Activated CD4-positive, alpha-beta T cell treated with anti-CD3 and anti-CD28 coated beads, Interleukin-2, amount 50 U/mL, for 16 hours (primary cell): ENCODE data around the gene PKNOX2.

Source experiments
- DNase-seq: peaks from one replicate; pipeline ENCODE4 v3.0.0-alpha.2; 2020

The PKNOX2 gene

GRCh38 chr11:125164422-125165110 lies at the start of gene PKNOX2:
TSS of gene PKNOX2 (plus strand) at chr11:125164751. CDS start at chr11:125351306, 186,555 bp downstream.
- DNase-seq, result peak; percentile 52

DNA sequence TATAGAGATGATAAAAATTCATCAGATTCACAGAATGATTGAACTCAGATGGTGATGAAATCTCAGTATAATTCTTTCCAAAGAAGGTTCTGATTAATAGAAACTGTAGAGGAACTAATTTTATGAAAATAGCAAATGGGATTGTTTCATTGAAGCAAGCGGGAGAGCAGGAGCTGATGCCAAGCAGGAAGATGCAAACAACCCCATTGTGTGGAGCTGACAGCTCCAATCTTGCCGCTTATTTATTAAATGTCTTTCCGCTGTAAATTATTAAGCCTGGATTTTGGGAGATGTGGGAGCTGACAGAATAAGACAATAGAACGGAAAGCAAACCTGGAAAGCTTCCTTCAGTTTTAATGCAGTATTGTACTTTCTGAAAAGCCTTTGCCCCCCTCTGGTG lies 47.1 kb upstream of the PKNOX2 start:
- no peak for DNase-seq

DNA sequence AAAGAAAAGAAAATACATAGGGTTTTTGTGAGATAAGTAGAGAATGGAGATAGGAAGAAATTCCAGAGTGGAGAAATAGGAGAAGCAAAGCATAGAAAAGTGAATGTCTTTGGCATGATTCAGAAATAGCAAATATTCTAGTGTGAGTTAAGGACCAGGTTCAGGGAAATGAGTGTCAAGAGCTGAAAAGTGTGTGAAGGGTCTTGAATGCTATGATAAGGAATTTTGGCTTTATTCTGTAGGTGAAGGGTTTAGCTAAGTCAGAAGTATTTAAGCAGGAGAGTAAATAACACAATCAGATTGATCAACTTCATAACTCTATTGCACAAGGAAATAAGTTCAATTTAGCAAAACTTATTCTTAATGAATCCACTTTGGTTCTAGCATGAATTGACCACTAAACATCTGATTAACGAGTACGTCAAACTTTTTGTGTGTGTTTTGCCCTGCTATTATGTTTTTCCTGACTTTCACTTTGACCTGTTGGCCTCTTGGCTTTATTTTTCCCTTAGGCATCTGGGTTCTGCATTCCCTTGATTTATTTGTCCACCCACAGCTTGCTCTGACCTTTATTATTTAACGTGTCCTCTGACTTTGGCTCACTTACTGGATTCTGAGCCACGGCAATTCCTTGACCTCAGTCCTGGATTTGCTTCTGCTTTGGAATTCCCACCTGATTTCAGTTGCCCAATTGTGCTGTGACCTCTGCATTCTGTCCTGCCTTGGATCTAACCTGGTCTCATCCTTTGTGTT lies 41.2 kb upstream of the PKNOX2 start:
- no peak for DNase-seq

- peak; percentile 32 for DNase-seq
Observed at GRCh38 chr11:125123947-125124617, 40.5 kb upstream of the PKNOX2 start.

DNA sequence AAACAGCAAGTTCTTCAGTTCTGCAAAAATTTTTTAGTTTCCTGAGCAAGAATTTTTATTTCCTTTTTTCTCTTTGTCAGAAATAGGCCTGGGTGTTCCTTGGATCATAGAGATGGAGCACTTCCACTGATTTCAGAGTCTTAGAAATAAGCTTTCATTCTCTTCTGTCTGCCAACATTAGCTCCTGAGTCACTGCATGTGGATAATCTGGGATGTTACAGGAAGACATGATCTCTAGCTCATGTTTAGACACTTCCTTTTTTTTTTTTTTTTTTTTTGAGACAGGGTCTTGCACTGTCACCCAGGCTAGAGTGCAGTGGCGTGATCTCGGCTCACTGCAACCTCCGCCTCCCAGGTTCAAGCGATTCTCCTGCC lies 39.9 kb upstream of the PKNOX2 start:
- no peak for DNase-seq

DNA sequence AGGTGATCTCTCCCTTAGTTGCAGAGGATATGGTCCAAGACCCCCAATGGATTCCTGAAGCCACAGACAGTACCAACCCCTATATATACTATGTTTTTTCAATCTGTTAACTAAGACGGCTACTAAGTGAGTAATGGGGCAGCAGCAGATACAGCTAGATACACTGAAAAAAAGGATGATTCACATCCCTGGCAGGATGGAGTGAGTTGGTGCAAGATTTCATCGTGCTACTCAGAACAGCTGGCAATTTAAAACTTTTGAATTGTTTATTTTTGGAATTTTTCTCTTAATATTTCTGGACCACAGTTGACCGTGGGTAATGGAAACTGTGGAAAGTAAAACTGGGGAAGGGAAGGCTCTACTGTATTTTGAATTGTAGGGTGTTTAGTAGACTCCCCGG lies 36.1 kb upstream of the PKNOX2 start:
- DNase-seq, result no peak

DNA sequence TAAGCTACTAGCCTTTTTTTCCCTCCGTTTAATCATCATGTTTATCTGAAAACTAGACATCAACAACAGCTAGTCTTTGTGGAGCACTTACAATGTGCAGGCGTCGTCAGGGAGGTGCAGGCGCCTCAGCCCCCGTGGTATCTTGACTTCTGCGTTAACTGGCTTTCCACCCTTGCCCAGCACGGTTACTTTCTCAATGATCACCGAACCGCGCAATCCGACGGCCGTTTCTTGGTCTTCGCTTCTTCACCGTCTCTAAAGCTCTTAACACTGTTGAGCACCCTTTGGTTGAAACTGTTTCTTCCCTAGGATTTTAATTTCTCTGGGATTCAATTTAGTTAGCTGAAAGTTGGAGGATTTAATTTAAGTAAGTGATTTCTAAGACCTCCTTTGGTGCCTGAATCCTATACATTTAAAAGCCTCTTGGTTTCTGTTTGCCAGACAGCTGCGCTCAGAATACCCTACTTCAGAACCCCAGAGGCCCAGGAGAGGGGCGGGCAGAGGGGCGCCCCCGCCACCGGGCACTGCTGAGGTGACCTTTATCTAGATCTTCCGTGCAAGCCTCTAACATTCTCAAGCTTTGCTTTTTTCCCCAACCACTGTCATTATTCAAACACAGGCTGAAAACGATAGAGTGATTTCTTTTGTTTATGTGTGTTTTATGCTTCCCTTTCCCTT lies 35.1 kb upstream of the PKNOX2 start:
- DNase-seq, result no peak

DNA sequence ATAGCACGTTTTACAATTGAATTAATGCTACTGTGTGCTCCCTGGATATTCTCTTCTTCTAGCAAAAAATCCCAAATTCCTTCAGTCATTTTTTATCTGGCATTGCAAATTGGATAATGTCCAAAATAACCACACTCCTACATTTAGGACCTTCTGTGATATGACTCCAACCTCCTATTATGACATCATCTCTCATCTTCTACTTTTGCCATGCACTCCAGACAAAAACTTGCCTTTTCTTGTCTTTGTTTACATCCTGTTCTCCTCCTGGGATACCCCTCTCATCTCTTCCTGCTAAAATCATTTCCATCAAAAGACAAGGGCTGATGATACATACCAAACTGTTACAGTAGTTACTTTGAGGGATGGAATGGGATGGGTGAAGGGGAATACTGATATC lies 32.5 kb upstream of the PKNOX2 start:
- DNase-seq, result no peak

GRCh38 chr11:125132596-125132995 lies 32.0 kb upstream of the PKNOX2 start:
- DNase-seq, result no peak

DNA sequence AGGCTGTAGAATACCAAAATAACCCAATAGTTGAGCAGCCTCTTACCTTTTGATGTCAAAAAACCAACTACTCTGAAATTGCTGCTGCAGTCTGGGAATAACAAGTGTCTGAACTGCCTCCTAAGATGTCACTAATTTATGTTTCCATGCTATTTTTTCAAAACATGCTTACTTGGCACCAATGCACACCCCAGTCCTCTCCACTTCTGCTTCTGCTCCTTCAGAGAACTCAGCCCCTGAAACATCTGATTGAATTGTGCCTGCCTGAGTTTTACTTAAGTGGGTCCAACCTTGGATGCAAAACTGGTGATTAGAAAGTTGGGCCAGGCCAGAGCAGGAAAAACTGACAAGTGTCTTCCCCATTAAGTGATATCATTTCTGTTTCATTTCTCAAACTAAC lies 28.6 kb upstream of the PKNOX2 start:
- no peak for DNase-seq

GRCh38 chr11:125138966-125139365 lies 25.6 kb upstream of the PKNOX2 start:
- no peak for DNase-seq

DNA sequence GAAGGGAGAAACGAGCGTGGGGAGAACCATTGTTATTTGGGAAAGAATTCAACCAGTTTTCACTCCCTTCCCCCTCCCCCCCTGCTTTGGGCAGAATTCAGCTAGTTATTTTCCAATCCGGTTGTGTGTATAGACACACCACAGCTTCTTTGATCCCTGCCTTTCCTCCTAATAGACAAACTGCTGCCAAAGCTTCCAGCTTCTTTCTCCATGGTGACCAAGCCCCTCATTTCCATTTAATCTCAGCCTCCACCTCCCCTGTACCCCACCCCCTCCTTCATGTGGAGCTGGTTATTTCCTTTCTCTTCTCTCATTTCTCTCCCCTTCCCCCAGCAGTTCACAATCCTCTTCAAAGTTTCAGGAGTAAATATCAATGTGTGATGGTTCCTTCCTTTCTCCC lies 24.8 kb upstream of the PKNOX2 start:
- DNase-seq, result no peak

DNA sequence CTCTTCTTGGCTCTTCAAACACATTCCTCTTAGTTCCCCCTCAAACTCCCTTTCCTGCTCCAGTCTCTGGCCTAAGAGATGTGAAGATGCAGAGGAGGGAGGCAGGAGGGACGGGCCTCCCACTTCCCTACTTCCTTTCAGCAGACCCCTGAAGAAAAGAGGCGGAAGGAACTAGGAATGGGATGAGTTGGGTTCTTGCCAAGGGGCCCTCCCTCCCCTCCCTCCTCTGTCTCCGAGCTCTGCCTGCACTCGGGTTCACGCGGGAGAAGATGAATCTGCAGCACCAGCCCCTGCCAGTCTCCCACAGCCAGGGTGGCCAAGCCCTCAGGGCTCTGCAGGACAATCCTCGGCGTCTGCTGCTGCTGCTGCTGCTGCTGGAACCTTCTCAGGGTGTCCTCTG lies 24.3 kb upstream of the PKNOX2 start:
- no peak for DNase-seq

GRCh38 chr11:125141178-125141577 lies 23.4 kb upstream of the PKNOX2 start:
- no peak for DNase-seq

GRCh38 chr11:125141686-125142535 lies 22.6 kb upstream of the PKNOX2 start:
- DNase-seq, result peak; percentile 41

DNA sequence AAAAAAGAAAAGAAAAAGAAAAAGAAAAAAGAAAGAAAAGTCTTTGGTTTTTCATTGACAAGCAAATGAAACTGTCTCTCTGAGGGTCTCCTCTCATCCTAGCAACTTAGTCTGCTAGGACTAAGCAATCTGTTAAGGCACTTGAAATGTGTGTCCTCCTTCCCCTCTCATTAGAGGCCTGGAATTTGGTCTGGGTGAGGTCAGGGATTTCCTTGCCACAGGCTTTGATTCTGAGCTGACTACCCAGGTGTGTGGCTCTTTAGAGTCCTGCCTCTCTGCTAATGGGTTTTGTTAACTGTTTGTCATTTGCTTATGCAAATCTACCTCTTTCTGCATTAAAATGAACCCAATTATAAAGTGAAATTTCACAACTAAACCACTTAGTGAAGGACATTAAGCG lies 18.3 kb upstream of the PKNOX2 start:
- DNase-seq, result no peak

- no peak for DNase-seq
Observed at GRCh38 chr11:125147280-125147679, 17.3 kb upstream of the PKNOX2 start.

DNA sequence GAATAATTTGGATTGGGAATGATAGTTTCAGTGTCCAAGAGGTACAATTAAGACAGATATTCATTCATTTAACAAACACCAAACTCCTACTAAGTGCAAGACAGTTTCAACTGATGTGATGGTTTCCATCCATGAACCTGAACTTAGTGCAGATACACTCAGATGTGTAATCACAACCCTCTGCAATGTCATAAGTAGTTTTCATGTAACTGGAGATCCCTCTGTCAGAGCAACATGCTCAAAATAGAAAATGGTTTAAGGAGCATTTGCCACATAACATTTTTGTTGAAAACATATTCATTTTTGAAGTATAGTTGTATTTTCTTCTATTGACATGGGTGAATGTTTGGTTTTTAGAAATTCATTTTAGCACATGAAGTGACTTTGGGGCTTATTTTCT lies 16.5 kb upstream of the PKNOX2 start:
- no peak for DNase-seq

DNA sequence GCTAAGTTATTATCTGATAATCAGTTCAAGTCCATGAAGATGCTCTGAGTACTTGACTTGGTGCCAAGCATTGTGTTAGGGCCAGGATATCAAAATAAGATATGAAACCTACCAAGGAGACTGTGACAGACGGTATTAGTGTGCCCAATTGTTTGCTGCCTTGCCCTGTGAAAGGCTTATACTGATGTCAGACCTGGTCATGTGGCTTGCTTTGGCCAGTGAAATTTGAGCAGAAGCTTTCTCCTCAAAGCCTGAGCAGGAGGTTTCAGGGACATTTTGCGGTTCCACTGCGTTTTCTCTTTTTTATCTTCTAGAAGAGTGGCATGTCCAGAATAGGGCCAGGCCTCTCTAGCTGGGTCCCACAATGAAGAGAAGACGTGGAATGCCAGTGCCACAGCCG lies 15.8 kb upstream of the PKNOX2 start:
- DNase-seq, result no peak

DNA sequence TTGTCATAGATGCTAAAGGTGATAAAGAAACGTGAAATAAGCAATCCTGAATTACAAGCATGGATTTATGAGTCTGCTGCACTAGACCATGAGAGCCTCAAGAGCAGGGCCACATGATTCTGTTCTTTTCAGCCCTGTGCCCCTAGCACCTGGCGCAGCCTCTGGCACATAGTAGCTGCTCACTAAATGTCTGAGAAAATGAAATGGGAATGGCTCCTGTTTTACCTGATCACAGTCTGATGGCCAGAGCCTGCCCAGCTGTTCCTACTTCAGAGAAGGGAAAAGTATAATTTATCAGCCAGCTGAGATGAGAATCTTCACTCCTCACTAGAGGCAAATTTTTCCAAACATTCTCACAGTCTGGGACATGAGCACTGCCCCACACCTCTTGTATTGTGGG lies 10.7 kb upstream of the PKNOX2 start:
- DNase-seq, result no peak

- DNase-seq, result no peak
Observed at GRCh38 chr11:125154378-125155099, 10.0 kb upstream of the PKNOX2 start.

- no peak for DNase-seq
Observed at GRCh38 chr11:125155100-125155444, 9.5 kb upstream of the PKNOX2 start.
